HCT116 (cell line): ENCODE measurements around the gene TMCO4.

Experiments
- EZH2 ChIP-seq: fragments of 200-600 bp; sonication (generic); IDR thresholded peaks from 2 replicates; pipeline ENCODE4 v1.6.1; 2017; ENCODE audit warnings: antibody characterized with exemption, mixed run types
- RAD21 ChIP-seq: IDR thresholded peaks from 2 replicates; pipeline ENCODE4 v1.6.1; 2012; ENCODE audit warnings: low read depth, mild to moderate bottlenecking
- YY1 ChIP-seq: IDR thresholded peaks from 2 replicates; pipeline ENCODE4 v1.6.1; 2011; ENCODE audit warnings: low read length, low read depth, moderate library complexity, mild to moderate bottlenecking; ENCODE audit not compliant: insufficient replicate concordance; ENCODE audit errors: extremely low read depth
- TF ChIP-seq, protein P1 (sequence below), 3 experiments: fragments of 200-600 bp in 1 of 3; sonication (generic) in 1 of 3; IDR thresholded peaks in 2 of 3; conservative IDR thresholded peaks in 1 of 3; 2 replicates each; pipeline ENCODE4 v1.5.1; 2012 to 2017; ENCODE audit warnings: low read depth in 2 of 3, low read length in 2 of 3, antibody characterized with exemption in 1 of 3, borderline replicate concordance in 1 of 3, control low read depth in 1 of 3, mild to moderate bottlenecking in 1 of 3, mixed read lengths in 1 of 3, mixed run types in 1 of 3, moderate library complexity in 1 of 3; ENCODE audit not compliant: insufficient read depth in 1 of 3
- TF ChIP-seq, protein P2 (sequence below): IDR thresholded peaks from 2 replicates; pipeline ENCODE4 v1.6.1; 2012; ENCODE audit warnings: low read depth

DNA sequence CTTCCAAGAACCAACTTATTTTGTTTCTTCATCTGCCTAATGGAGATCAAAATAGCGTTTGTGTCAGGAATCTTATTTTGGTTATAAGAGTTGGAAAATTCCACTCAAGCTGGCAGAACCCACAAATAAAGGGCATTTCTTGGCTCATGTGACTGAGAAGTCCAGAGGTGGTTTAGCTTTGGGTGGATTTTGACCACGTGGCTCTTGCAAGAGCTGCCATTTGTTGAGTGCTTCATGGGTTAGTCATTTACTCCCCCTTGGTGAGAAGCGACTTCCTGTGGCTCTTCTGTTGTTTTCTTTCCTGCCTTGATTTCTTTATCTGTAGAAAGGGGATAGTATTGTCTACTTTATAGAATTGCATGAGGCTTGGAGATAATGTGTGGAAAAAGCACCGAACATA is 24.8 kb upstream of the TMCO4 start:
- no peak for TF ChIP-seq RAD21
- TF ChIP-seq, protein P1, sequence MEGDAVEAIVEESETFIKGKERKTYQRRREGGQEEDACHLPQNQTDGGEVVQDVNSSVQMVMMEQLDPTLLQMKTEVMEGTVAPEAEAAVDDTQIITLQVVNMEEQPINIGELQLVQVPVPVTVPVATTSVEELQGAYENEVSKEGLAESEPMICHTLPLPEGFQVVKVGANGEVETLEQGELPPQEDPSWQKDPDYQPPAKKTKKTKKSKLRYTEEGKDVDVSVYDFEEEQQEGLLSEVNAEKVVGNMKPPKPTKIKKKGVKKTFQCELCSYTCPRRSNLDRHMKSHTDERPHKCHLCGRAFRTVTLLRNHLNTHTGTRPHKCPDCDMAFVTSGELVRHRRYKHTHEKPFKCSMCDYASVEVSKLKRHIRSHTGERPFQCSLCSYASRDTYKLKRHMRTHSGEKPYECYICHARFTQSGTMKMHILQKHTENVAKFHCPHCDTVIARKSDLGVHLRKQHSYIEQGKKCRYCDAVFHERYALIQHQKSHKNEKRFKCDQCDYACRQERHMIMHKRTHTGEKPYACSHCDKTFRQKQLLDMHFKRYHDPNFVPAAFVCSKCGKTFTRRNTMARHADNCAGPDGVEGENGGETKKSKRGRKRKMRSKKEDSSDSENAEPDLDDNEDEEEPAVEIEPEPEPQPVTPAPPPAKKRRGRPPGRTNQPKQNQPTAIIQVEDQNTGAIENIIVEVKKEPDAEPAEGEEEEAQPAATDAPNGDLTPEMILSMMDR (IDR thresholded peaks at IDR 0.05 in 2 of 3, conservative IDR thresholded peaks at IDR 0.05 in 1 of 3; ENCODE audit: borderline replicate concordance in 1 of 3, insufficient read depth in 1 of 3, low read depth in 2 of 3, low read length in 2 of 3) = no peak
- TF ChIP-seq, protein P2, sequence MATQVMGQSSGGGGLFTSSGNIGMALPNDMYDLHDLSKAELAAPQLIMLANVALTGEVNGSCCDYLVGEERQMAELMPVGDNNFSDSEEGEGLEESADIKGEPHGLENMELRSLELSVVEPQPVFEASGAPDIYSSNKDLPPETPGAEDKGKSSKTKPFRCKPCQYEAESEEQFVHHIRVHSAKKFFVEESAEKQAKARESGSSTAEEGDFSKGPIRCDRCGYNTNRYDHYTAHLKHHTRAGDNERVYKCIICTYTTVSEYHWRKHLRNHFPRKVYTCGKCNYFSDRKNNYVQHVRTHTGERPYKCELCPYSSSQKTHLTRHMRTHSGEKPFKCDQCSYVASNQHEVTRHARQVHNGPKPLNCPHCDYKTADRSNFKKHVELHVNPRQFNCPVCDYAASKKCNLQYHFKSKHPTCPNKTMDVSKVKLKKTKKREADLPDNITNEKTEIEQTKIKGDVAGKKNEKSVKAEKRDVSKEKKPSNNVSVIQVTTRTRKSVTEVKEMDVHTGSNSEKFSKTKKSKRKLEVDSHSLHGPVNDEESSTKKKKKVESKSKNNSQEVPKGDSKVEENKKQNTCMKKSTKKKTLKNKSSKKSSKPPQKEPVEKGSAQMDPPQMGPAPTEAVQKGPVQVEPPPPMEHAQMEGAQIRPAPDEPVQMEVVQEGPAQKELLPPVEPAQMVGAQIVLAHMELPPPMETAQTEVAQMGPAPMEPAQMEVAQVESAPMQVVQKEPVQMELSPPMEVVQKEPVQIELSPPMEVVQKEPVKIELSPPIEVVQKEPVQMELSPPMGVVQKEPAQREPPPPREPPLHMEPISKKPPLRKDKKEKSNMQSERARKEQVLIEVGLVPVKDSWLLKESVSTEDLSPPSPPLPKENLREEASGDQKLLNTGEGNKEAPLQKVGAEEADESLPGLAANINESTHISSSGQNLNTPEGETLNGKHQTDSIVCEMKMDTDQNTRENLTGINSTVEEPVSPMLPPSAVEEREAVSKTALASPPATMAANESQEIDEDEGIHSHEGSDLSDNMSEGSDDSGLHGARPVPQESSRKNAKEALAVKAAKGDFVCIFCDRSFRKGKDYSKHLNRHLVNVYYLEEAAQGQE = no peak
- no peak for TF ChIP-seq EZH2
- no peak for TF ChIP-seq YY1
